Measurements from ENCODE around the gene SCN1A. TPM values are rescaled to one million over a fixed set of nuclear protein-coding genes. Genes with fewer than 3 reads are reported as not detected.

SCN1A gene
- total and polyA plus RNA-seq, 2 of the 13 experiments (the other 11 are each of a cell fraction or from before 2014, with no cell fraction given) = 19.9 to 39.4 TPM

- TF ChIP-seq RERE (CRISPR knock-in tag; IDR thresholded peaks at IDR 0.05; ENCODE audit: low read depth) (peak; percentile 68; the same call in 1 of the 2 replicates), ZFP36L2 (CRISPR knock-in tag; IDR thresholded peaks at IDR 0.05) (no peak), MIER3 (CRISPR knock-in tag; IDR thresholded peaks at IDR 0.05; ENCODE audit: borderline replicate concordance) (no peak; the same call in 1 of the 2 replicates), ZNF574 (CRISPR knock-in tag; IDR thresholded peaks at IDR 0.05) (no peak), ZNF772 (CRISPR knock-in tag; IDR thresholded peaks at IDR 0.05) (no peak), ZBTB3 (CRISPR knock-in tag; IDR thresholded peaks at IDR 0.05; ENCODE audit: borderline replicate concordance, low read depth) (no peak), HNRNPK (IDR thresholded peaks at IDR 0.05; ENCODE audit: low read depth, low read length, poor library complexity, severe bottlenecking) (no peak), ZNF878 (CRISPR knock-in tag; IDR thresholded peaks at IDR 0.05) (no peak), ZNF790 (CRISPR knock-in tag; IDR thresholded peaks at IDR 0.05; ENCODE audit: borderline replicate concordance) (no peak), ZFP62 (CRISPR knock-in tag; IDR thresholded peaks at IDR 0.05) (no peak), ONECUT2 (CRISPR knock-in tag; IDR thresholded peaks at IDR 0.05) (no peak), NFATC3 (CRISPR knock-in tag; IDR thresholded peaks at IDR 0.05) (no peak), ZNF615 (CRISPR knock-in tag; IDR thresholded peaks at IDR 0.05; ENCODE audit: borderline replicate concordance) (0 out of 2 replicates have a peak, but pooled peaks have one; percentile 46), FOXO4 (CRISPR knock-in tag; conservative IDR thresholded peaks at IDR 0.05) (no peak), ZNF883 (CRISPR knock-in tag; IDR thresholded peaks at IDR 0.05; ENCODE audit: not compliant biosample characterization) (no peak), PRDM4 (CRISPR knock-in tag; IDR thresholded peaks at IDR 0.05; ENCODE audit: borderline replicate concordance) (no peak), GLI4 (CRISPR knock-in tag; IDR thresholded peaks at IDR 0.05; ENCODE audit: borderline replicate concordance) (no peak)
These were observed 7.5 kb upstream of the SCN1A start (continued) for GRCh38 chr2:166135152-166135848.
